HG03039 (cell line): ENCODE measurements around the gene PAMR1.

Experiments
- ATAC-seq: cut with Tn5 transposase; IDR thresholded peaks from one replicate; pipeline ENCODE4 v1.9.1; 2021; ENCODE audit warnings: mild to moderate bottlenecking, moderate library complexity; ENCODE audit not compliant: unreplicated experiment

The PAMR1 gene

DNA sequence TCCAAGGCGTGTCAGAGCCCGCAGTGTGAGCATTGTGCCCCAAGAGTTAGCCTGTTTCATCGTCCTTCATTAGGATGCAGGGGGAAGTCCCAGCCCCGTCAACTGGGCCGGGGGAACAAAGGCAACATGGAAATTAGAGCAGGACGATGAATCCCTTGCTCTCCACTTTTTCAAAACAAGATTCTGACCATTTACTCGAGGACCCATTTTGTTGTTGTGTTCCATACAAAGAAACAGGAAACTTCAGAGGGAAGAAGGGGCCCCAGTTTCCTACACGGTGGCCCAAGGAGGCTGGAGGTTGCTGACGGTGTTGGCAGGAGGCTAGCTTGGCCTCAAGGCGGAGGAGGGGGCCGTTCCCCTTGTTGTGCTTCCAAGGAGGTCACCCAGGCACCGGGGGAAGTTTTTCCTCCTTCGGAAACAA, 62.1 kb downstream of the PAMR1 start:
- no peak for ATAC-seq

DNA sequence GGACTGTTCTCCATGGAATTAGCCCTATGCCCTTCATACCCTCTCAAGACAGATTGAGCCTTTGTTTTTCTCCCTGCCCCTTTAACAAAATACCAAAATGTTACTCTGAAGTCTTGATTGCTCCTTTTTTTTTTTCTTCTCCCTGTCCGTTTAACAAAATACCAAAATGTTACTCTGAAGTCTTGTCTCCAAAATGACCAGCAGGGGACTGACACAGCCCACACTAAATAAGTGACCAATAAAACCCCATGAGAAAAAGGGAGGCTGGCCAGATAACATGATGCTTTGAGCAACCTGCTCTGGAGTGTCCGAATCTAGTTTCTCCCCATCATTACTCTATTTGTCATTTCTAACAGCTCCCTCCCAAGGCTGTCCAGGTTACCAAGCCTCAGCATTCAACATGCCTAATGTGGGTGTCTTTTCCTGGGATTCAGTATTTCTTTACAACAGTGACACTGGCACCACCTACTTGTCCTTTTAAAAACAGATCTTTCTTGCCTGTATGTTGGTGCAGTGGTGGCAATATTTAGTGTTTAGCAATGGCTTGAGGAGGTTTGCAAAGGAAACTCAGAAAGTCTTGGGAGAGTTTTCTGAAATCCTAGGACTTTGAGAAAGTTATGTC, 63.4 kb downstream of the PAMR1 start:
- ATAC-seq: no peak

DNA sequence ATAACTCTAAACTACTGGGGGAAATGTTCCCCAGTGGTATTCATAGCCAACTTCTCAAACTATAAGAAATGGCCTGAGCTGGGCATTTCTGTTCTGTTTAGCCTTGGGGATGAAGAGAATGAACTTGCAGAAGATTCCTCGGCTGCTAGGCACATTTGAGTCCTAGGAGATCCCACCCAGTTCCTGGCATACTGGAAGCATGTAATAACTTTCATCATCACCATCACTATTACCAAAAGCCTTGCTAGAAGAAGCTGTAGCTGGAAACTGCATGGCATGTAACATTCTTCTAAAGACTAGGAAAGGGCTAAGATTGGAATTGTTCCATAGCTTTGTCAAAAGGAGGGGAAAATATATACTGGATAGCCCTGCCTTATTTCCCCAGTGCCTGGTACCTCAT, 65.9 kb downstream of the PAMR1 start:
- no peak for ATAC-seq

DNA sequence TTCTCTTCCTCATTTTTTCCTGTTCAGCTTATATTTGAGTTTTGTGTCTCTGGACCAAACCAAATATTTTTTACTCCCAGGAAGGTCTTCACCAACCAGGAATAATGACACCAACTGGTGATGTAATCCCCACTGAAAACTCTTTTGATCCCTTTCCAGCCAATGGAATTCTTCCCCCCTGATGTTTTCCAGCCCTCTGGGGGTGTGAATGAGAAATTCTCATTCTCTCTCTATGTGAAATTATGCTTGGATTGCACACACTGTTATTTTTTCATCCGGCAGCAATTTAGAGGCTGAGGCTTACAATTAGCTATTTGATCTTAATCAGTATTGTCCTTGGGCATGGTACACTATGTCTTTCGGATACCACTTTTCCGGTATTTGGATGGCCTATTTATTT, 66.6 kb downstream of the PAMR1 start:
- ATAC-seq: no peak

DNA sequence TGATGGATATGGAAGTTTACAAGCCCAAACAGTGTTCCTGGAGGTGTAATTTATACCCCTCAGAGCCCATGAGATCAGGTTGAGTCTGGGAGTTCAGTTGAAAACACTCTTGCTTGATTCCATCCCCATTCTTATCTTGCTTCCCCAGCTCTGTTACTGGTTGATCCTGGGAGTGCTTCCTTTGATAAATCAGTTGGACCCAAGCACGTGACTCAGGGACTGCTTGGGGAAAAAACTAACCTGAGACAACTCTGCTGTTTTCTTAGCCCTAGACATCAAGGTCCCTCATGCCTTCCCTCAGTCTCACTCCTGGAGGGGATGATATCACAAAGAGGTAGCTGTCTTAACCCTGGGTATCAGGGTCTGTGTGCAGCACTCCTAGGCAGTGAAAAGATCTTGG, 71.1 kb downstream of the PAMR1 start:
- ATAC-seq: no peak

DNA sequence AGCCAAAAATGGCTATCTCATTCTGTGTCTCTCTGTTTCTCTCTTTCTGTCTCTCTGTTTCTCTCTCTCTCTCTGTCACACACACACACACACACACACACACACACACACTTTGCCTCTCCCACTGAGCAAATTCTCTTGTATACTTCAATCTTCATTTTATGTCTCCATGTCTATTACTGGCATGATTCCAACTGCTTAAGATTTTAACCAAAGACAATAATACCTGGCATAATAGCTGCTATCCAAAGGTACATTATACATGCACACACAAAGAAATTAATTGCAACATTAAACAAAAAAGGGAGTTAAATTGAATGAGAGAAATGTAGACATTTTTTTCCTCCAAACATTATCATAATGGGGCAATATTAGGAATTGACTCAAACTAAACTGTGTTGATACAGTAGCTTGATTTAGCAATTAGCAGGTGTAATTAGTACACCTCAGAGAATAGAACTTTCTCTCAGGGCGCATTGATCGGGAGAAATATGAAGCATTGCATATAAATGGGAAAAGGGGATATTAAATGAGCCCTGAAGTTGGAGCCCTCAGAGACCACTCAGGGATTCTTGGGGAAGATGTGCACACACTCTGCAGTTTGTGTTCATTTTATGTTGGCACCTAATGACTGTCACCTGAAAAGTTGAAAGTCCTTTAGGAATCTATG, 88.7 kb downstream of the PAMR1 start:
- no peak for ATAC-seq

DNA sequence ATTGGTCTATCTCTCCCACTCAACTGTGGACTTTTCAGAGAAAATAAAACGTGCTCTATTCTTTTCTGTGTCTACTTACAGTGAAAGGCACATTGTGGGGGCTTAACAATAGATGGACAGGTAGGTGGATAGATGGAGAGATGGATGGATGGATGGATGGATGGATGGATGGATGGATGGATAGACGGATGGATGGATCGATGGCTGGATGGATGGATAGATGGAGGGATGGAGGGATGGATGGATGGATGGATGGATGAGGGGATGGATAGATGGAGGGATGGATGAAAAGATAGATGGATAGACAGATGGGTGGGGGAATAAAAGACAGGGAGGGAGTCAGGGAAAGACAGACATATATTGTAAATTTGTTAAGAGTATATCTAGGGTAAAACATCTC, 91.8 kb downstream of the PAMR1 start:
- no peak for ATAC-seq

DNA sequence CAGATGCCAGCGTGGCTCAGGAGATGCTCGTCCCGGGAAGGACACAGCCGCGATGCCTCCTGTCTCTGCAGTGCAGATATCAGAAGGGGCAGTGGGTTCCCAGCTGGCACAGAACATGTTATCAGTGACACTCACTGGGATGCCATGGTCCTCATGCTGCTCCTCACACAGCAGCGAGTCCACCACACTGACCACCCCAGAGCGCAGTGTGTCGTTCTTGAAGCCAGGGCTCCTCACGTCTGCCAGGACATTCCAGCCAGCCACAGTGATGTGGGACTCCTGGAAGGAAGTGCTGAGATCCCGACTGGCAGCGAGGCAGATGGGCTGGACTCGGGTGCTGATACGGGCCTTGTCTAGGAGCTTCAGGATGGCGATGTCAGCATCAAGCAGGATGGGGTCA, 93.0 kb downstream of the PAMR1 start:
- no peak for ATAC-seq

DNA sequence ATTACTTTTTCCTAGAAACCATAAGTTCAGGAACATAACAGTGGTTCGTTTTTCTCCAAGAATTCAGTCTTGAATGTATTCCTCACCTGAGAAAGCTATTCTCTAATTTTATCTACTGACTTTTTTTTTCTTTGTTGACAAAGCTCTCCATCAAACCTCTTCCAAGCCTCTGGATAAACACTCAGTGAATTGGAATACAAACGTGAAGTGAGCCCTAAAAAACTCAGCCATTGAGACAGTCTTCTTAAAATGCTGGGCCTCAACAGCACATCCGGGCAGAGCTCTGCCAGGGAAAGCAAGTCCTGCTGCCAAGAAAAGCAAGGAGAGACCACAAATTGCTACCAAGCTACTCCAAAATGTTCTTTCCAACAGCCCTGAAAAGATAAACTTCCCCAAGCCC, 98.3 kb downstream of the PAMR1 start:
- no peak for ATAC-seq

DNA sequence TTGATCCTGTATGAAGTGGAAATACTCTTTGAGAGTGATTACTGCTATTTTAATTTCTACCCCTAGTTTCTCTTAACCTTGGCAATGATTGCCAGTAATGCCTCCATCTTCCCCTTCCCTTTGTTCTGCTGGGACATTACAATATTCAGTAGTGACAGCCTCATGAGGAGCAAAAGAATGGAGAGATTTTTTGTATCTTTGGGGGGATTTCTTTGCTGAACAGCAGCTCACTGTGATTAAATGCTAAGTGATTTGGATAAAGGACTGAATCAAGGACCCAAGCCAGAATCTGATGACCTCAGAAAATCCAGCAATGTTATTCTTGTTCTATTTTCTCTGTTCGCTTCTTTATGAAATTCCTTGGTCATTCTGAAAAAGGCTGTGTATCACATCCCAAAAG, 99.1 kb downstream of the PAMR1 start:
- ATAC-seq: no peak

DNA sequence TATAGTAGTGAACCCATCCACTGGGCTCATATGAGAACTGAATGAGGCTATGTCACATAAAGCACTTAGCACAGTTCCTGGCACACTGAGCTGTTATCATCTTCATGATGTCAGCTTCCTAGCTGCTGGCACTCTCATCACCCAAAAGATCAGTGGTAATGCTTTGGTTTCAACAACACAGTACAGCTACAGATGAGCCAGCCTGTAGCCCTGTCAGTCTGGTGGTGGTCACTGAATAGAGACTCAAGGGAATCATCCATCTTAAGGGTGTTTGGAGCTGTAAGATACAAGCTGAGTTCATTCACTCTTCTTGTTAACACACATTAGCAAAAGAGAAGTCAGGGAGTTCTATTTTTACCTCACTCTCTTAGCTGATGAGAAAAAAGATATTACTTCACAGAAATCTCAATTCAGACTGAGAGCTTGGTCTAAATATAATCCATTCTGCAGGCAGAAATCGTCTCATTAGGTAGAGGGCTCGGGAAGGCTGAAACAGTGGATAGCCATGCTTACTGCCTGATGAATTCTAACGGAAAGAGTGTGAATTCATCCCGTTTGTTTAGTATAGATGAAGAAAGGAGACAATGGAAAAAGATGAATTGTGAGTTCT, 99.7 kb downstream of the PAMR1 start:
- no peak for ATAC-seq

DNA sequence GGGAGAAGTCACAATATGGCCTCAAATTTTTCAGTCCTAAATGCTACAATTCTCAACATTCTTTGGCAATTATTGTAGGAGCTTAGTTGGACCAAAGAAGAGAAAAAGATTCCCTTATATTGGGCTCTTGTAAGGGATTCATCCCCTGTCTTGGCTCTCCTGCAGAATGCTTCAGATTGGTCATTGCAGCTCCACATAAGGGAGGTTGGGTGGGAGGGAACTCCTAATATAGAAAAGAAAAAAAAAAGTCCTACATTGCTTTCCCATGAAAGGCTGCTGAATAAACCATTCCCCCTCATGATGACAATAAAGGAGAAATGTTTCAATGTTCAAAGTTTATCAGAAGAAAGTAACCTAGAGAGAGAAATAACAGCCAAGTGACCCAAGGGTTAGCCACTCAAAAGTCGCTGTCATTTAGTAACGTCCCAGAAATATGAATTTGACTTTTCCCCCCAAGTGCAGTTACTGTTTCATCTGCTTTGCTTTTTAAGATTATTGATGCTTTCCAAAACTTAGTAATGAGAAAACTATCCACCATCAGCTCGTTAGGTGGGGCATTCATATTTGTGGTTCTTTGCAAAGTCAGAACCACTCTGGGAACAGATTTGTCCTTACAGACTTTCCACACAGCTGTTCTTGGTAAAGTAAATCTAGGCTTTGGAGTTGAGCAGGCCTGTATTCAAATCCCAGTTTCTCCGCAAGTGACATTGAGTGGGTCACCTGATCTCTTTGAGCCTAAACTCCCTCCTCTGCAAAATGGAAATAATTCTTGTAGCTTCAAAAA, 101.1 kb downstream of the PAMR1 start:
- ATAC-seq: no peak

DNA sequence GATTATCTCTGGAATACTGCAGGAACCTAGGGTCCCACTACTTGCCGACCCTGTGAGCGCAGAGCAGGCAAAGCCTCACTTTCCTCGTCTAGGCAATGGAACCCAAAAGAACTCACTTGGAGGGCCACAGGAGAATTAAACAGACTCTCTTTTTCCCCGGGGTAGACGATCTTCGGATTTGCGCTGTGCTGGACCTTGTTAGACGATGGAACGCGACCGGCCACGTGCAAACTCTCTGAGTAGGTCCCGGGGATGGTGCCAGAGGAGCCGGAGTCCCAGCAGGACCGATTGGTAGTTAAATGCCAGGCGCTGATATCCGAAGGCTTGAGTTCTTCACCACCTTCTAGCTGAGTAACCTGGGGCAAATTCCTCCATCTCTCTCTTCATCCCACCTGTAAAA, 105.0 kb downstream of the PAMR1 start:
- no peak for ATAC-seq

DNA sequence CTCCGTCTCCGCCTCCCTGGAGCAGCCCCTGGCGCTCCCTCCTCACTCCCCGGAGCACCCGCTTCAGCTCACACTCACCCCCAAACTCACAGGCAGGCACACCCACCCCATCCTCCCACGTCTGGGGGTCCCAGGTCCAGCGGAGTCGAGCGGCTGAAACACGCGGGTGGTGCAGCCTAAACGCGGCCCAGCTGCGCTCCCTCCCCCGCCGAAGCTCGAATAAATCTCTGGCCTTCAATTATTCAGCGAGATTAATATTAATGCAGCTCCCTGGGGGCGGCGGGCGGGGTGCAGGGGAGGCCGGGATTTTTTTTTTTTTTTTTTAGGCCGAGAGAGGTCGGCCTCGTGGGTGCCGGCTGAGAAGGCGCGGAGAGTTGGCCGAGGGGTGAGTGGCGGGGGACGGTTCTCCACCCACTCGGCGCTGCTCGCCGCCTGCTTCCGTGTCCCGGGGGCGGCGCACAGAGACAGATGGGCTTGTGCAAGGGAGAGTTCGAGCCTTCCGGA, 105.5 kb downstream of the PAMR1 start:
- ATAC-seq: no peak

DNA sequence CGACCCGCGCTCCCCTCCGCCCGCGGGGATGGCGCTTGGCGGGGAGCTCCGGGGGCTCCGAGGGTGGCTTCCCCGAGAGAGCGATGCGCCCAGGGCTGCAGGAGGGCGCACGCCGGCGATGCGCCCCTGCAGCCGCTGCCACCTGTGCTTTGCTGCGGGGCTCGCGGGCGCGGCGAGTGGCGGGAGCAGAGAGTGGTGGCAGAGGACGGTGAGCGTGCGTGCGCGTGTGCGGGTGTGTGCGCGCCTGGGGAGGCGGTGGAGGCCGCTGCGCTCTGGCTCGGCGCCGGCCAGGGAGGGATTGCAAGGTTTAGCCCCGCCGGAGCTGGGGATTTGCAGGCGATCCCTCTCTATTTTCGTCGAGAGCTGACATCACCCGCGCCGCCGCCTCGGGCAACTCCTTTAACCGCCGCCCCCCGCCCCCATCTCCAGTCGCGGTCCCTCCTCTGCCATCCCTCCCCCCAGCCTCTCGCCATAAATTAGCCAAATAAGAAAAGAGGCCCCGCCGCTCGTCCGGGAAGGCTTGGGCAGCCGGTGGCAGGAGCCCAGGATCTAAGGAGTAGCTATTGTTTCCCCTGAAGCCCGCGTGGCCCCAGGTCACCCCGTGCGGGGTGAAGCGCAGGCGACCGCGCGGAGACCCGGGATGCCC, 106.1 kb downstream of the PAMR1 start, which contains the start of gene SLC1A2:
Gene SLC1A2 (minus strand): TSS at position 375 of the 646 bp plus-strand sequence. CDS start 592 bp downstream, outside the sequence.
- no peak for ATAC-seq

DNA sequence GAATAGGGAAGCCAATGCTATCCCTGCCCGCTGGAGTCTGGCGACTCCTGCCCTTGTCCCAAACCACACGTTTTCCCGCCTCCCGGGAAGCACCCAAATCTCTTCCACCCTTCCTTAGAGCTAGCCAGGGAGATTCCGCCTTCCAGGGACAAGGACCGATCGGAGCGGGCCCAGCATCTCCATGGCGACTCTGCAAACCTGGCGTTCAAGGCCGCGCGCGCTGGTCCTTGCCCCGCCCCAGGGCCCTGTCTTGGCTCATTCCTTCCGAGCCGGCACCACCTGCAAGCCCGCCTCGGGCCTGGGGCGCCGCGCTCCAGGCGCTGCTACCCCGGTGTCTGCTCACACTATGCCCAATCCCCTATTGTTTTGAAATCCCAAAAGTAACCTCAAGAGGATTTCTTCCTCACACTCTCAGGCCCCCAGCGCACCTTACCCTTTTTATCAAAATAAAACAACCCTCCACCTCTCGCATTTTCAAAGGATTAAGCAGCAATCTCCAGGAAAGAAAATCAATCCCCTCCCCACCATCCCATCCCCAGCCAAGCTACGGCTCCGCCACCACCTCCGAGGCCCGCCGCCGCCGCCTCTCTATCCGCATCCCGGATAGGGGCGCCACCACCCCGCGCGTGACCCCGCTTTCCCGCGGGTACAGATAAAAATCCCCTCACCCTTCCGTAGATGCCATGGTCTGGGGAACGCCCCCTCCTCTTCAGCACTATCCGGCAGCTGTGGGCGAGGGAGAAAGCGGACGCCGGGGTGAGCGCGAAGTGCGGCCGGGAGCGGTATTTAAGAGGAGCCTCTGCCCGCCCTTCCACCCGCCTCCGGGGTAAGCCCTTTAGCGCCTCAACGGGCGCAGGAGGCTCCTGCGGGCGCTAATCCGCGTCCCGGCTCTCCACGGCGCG, 106.9 kb downstream of the PAMR1 start:
- ATAC-seq: no peak

DNA sequence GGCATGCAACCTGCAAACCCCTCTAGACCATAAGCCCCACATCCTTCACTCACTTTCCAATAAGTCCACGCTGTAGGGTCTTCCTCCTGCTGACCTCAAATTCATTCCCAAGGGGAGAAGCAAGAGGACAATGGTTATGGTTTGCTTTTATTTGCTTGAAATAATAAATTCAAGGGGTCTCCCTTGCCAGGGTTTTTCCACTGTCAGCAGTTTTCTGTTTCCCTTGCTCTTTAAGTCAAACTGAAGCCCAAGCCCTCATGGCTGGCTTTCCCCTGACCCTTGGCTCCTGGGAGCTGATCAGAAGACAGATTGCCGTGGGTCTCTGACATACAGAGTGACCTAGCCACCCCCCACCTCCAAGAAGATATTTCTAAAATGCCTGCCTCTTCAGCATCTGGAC, 109.9 kb downstream of the PAMR1 start:
- ATAC-seq: no peak

DNA sequence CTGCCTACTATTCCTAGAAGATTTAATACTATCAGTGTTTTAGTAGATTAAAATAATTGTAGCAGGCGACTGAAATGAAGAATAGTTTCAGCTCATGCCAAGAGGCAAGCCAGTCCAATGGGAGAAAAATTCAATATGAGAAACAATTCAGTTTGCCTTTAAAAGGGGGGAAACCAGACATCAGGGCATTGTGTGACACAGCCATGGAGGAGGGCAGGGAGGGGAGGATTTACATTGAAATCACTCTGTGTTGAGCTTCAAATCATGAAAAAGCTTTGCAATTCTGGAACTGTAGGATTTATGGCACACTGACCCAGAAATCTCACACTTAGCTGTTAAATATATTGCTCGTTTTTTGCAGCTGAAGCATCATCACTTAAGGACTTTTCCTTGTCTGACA, 110.6 kb downstream of the PAMR1 start:
- no peak for ATAC-seq

DNA sequence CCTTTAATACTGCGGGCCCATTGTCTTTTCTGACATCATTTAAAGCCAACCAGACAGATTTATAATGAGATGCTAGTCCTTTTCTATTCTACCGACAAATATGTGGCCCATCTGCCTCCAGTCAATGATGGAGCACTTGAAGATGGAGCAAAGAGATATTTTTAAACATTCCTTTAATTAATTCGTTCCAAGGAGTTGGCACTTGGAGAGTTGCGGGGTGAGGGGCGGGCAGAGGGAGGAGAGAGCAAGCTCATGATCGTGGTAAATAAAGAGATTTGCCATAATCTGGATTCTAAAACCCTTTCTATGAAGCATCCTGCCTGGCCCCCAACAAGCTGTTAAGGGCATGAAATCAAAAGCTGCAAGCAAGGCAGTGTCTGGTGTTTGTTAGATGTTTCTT, 111.1 kb downstream of the PAMR1 start:
- no peak for ATAC-seq

DNA sequence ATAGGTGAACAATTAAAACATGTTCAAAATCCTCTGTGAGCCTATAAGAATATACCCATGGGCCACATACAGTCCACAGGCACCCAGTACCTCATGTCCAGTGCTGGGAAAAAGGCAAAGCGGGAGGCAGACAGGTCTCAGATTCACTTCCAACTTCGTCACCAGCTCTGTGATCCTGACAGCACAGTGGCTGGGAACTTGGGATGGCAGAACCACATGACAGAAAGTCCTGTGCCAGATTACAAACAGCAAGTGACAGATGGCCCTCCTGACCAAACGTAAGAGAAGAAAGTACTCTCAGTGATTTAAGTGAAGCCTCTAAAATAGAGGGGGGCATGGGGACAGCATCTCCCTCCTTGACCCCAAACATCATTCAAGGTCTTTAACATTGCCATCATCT, 111.8 kb downstream of the PAMR1 start:
- no peak for ATAC-seq
